Calu3 (cell line): ENCODE data around the gene KRTAP1-5. TPM values are rescaled to one million over a fixed set of nuclear protein-coding genes. Genes with fewer than 3 reads are reported as not detected.

Experiments
- BruUV-seq: library from RNA; stranded (reverse); fragments of 400-500 nt; replicated peaks from 2 replicates; lab custom pipeline; 2021; lab: Mats Ljungman, UMichigan
- CTCF ChIA-PET: fragments of 300-600 bp; sonication (Branson Sonifier 250); formaldehyde crosslinking; loops from one replicate; lab custom pipeline; 2022; ENCODE audit warnings: antibody characterized with exemption; lab: Charles Lee
- DNase-seq: peaks from one replicate; pipeline ENCODE4 v3.0.0; 2022
- H3K27ac Mint-ChIP-seq: one replicate; pipeline ENCODE4 v1.8.0; 2022; ENCODE audit warnings: mixed read lengths; ENCODE audit not compliant: unreplicated experiment
- H3K27me3 Mint-ChIP-seq: one replicate; pipeline ENCODE4 v1.8.0; 2022; ENCODE audit warnings: mixed read lengths; ENCODE audit not compliant: unreplicated experiment
- H3K36me3 Mint-ChIP-seq: one replicate; pipeline ENCODE4 v1.8.0; 2022; ENCODE audit warnings: mild to moderate bottlenecking, moderate library complexity, mixed read lengths; ENCODE audit not compliant: insufficient read depth, unreplicated experiment
- H3K4me1 Mint-ChIP-seq: one replicate; pipeline ENCODE4 v1.8.0; 2022; ENCODE audit warnings: mild to moderate bottlenecking, low read depth, mixed read lengths; ENCODE audit not compliant: unreplicated experiment
- H3K4me3 Mint-ChIP-seq: one replicate; pipeline ENCODE4 v1.8.0; 2022; ENCODE audit warnings: mild to moderate bottlenecking, low read depth, moderate library complexity, mixed read lengths; ENCODE audit not compliant: unreplicated experiment
- H3K9me3 Mint-ChIP-seq: one replicate; pipeline ENCODE4 v1.8.0; 2022; ENCODE audit warnings: low read depth, mixed read lengths; ENCODE audit not compliant: unreplicated experiment
- CTCF ChIP-seq: fragments of 200-600 bp; IDR thresholded peaks from one replicate; pipeline ENCODE4 v1.8.0; 2022; ENCODE audit warnings: antibody characterized with exemption; ENCODE audit not compliant: unreplicated experiment
- intact Hi-C: fragments of 100-400 bp; cut with micrococcal nuclease; formaldehyde crosslinking; loops from one replicate; pipeline ENCODE4 v1.10.0; 2022; ENCODE audit not compliant: unreplicated experiment
- total RNA-seq: library from RNA; stranded (reverse); gene quantifications from 2 replicates; pipeline ENCODE4 v1.2.3, GENCODE V29; 2022

Gene KRTAP1-5
- total RNA-seq, 1 experiment from 2014 or later, result not detected

- DNase-seq, result no peak
- Mint-ChIP-seq H3K36me3 (no peaks in the 10 kb centered on the region), H3K9me3 (peaks cover 2% of the 10 kb centered on the region), H3K27me3 (no peaks in the 10 kb centered on the region), H3K4me3 (no peak overlapping the region), H3K27ac (no peak overlapping the region), H3K4me1 (peaks cover 18% of the 10 kb centered on the region)
- TF ChIP-seq CTCF, result no peak
- intact Hi-C loops, result no loop called here
- no TSS peak for BruUV-seq
- CTCF ChIA-PET, result interaction anchor here (0.7 to 1.1 kb wide), 3 partner anchors 27 to 341 kb away, joined by 3 read pairs; no protein-coding TSS in a partner anchor
Observed at GRCh38 chr17:40986920-40987319, 40.1 kb downstream of the KRTAP1-5 start.

GRCh38 chr17:40984226-40984625 is 42.8 kb downstream of the KRTAP1-5 start, which contains the start of gene KRT40:
TSS of gene KRT40 (minus strand) at chr17:40984326. CDS start at chr17:40984273, 53 bp downstream.
- H3K4me3 Mint-ChIP-seq, result no peak within 1 kb of the TSS
- H3K27me3 Mint-ChIP-seq, result no peaks in the 10 kb centered on the region
- no peak for TF ChIP-seq CTCF
- H3K36me3 Mint-ChIP-seq, result no peaks in the 10 kb centered on the region
- CTCF ChIA-PET, result interaction anchor here (0.9 to 2.1 kb wide), 3 partner anchors 13 to 32 kb away, joined by 4 to 5 read pairs (median 5); partner anchors contain the start of gene KRTAP3-1
- intact Hi-C loops, result no loop called here
- H3K4me1 Mint-ChIP-seq, result peaks cover 17% of the 10 kb centered on the region
- no peaks in the 10 kb centered on the region for H3K9me3 Mint-ChIP-seq
- DNase-seq, result no peak
- BruUV-seq, result no TSS peak
- no peak within 1 kb of the TSS for H3K27ac Mint-ChIP-seq

- Mint-ChIP-seq H3K4me1 (peaks cover 11% of the 10 kb centered on the region), H3K4me3 (no peak overlapping the region), H3K27ac (no peak overlapping the region), H3K36me3 (no peaks in the 10 kb centered on the region), H3K27me3 (no peaks in the 10 kb centered on the region), H3K9me3 (no peaks in the 10 kb centered on the region)
- TF ChIP-seq CTCF, result no peak
- DNase-seq, result no peak
- CTCF ChIA-PET, result interaction anchor here (1.0 to 2.5 kb wide), 3 partner anchors 14 to 27 kb away, joined by 3 to 7 read pairs (median 5); partner anchors contain the start of gene KRT39
- intact Hi-C loops, result no loop called here
- no TSS peak for BruUV-seq
Observed at GRCh38 chr17:40981115-40981514, 45.9 kb downstream of the KRTAP1-5 start.

GRCh38 chr17:40980596-40980995 is 46.4 kb downstream of the KRTAP1-5 start:
- intact Hi-C loops, result no loop called here
- DNase-seq, result no peak
- Mint-ChIP-seq H3K27ac (no peak overlapping the region), H3K36me3 (no peaks in the 10 kb centered on the region), H3K4me1 (peaks cover 11% of the 10 kb centered on the region), H3K4me3 (no peak overlapping the region), H3K27me3 (no peaks in the 10 kb centered on the region), H3K9me3 (no peaks in the 10 kb centered on the region)
- CTCF ChIA-PET, result interaction anchor here (1.0 to 2.5 kb wide), 2 partner anchors 14 to 24 kb away, joined by 3 to 7 read pairs; partner anchors contain the start of gene KRT39
- no TSS peak for BruUV-seq
- no peak for TF ChIP-seq CTCF
